Tibial nerve (tissue), 4 donors: ENCODE data around the gene CPNE4. TPM values are rescaled to one million over a fixed set of nuclear protein-coding genes. Genes with fewer than 3 reads are reported as not detected.

Experiments used
- DNase-seq, 2 donors: peaks; one replicate each; pipeline ENCODE4 v3.0.0-alpha.2; 2019; ENCODE audit warnings: low spot score in 2 of 2
- H3K27ac ChIP-seq, 4 donors: fragments of 200-600 bp; sonication (generic) in 3 of 4; one replicate each; pipeline ENCODE4 v1.5.1; 2017 to 2019; ENCODE audit warnings: mild to moderate bottlenecking in 1 of 4
- H3K27me3 ChIP-seq, 2 donors: fragments of 200-600 bp; sonication (generic) in 1 of 2; one replicate each; pipeline versions ENCODE4 v1.5.1 to v1.6.0; 2017 to 2019
- H3K36me3 ChIP-seq, 3 donors: fragments of 200-600 bp; sonication (generic); one replicate each; pipeline ENCODE4 v1.5.1; 2018 to 2019
- H3K4me1 ChIP-seq, 4 donors: fragments of 200-600 bp; sonication (generic) in 3 of 4; one replicate each; pipeline ENCODE4 v1.5.1; 2017 to 2019
- H3K4me3 ChIP-seq, 4 donors: fragments of 200-600 bp; sonication (generic) in 3 of 4; one replicate each; pipeline ENCODE4 v1.5.1; 2017 to 2019; ENCODE audit warnings: mild to moderate bottlenecking in 1 of 4, moderate library complexity in 1 of 4
- H3K9me3 ChIP-seq, 4 donors: fragments of 200-600 bp; sonication (generic) in 3 of 4; one replicate each; pipeline ENCODE4 v1.5.1; 2017 to 2019
- EP300 ChIP-seq, 2 donors: sonication (generic); formaldehyde crosslinking; IDR thresholded peaks; one replicate each; pipeline ENCODE4 v1.6.1; 2017; ENCODE audit warnings: antibody characterized with exemption in 2 of 2, mild to moderate bottlenecking in 1 of 2
- POLR2A ChIP-seq, 2 donors: fragments of 450-650 bp; IDR thresholded peaks; one replicate each; pipeline ENCODE4 v1.6.1; 2017; ENCODE audit warnings: antibody characterized with exemption in 2 of 2, mild to moderate bottlenecking in 2 of 2, moderate library complexity in 2 of 2
- WGBS, 2 donors: methylation state at CpG; one replicate each; pipeline ENCODE4 v1.1.5; 2018; 5-methylcytosine and 5-hydroxymethylcytosine counted together
- total RNA-seq, 4 donors: library from RNA; depleted of rRNA; stranded (reverse); fragments of >200 nt; gene quantifications; one replicate each; pipeline ENCODE4 v1.1.0, GENCODE V29; 2016
- TF ChIP-seq, protein P1 (sequence below), 5 experiments: fragments of 200-600 bp in 3 of 5; fragments of 450-650 bp in 2 of 5; sonication (generic) in 3 of 5; IDR thresholded peaks; one replicate each; pipeline ENCODE4 v1.5.1; 2016 to 2019; ENCODE audit warnings: antibody characterized with exemption in 5 of 5, mild to moderate bottlenecking in 3 of 5, moderate library complexity in 2 of 5

Gene CPNE4
- total RNA-seq, 4 donors from 2014 or later, result 0.20 TPM; not detected in 3

DNA sequence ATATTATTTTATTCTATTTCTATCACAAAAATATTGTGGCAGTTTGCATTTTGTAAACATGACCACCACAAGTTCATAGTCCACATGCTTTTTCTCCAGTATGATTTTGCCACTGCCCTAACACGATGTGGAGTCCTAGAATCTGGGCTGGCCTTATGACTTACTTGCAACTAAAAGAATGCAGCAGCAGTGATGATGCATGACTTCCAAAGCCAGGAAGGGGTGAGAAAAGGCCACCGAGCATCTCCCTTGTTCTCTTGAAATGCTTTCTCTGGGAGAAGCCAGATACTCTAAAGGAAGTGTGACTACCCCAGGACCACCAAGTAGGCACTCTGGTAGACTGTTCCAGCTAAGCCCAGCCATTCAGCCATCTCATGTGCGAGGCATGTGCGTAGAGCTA lies 340.4 kb downstream of the CPNE4 start:
- WGBS, 2 donors, result 66 to 79% methylated on average over 4 of the region's 4 CpGs
- Histone ChIP-seq H3K4me3 (no peak overlapping the region), H3K27me3 (no peaks in the 10 kb centered on the region), H3K27ac (no peak overlapping the region), H3K9me3 (no peaks in the 10 kb centered on the region), H3K4me1 (no peaks in the 10 kb centered on the region), H3K36me3 (no peaks in the 10 kb centered on the region)
- TF ChIP-seq POLR2A (IDR thresholded peaks at IDR 0.05) (no peak), EP300 (IDR thresholded peaks at IDR 0.05) (no peak)
- TF ChIP-seq, protein P1, sequence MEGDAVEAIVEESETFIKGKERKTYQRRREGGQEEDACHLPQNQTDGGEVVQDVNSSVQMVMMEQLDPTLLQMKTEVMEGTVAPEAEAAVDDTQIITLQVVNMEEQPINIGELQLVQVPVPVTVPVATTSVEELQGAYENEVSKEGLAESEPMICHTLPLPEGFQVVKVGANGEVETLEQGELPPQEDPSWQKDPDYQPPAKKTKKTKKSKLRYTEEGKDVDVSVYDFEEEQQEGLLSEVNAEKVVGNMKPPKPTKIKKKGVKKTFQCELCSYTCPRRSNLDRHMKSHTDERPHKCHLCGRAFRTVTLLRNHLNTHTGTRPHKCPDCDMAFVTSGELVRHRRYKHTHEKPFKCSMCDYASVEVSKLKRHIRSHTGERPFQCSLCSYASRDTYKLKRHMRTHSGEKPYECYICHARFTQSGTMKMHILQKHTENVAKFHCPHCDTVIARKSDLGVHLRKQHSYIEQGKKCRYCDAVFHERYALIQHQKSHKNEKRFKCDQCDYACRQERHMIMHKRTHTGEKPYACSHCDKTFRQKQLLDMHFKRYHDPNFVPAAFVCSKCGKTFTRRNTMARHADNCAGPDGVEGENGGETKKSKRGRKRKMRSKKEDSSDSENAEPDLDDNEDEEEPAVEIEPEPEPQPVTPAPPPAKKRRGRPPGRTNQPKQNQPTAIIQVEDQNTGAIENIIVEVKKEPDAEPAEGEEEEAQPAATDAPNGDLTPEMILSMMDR (IDR thresholded peaks at IDR 0.05), result no peak
- DNase-seq, result no peak

DNA sequence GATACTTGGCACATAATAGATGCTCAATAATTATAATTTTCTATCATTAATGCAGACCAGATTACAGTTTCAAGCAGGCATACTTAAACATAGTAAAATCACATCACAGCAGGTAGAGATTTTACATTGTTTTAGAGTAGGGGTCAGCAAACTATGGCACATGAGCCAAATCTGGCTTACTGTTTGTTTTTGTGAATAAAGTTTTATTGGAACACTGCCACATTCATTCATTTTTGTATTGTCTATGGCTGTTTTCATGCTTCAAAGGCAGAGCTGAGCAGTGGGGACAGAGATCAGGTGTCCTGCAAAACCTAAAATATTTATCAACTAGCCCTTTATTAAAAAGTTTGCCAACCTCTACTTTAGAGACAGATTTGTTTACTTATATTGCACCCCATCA lies 342.5 kb downstream of the CPNE4 start:
- Histone ChIP-seq H3K36me3 (no peaks in the 10 kb centered on the region), H3K4me1 (no peaks in the 10 kb centered on the region), H3K9me3 (no peaks in the 10 kb centered on the region), H3K27ac (no peak overlapping the region), H3K27me3 (no peaks in the 10 kb centered on the region), H3K4me3 (no peak overlapping the region)
- TF ChIP-seq EP300 (IDR thresholded peaks at IDR 0.05) (no peak), POLR2A (IDR thresholded peaks at IDR 0.05) (no peak)
- TF ChIP-seq, protein P1 (IDR thresholded peaks at IDR 0.05), result no peak
- DNase-seq, result no peak

- Histone ChIP-seq H3K4me1 (no peaks in the 10 kb centered on the region), H3K27me3 (no peaks in the 10 kb centered on the region), H3K9me3 (no peaks in the 10 kb centered on the region), H3K36me3 (no peaks in the 10 kb centered on the region), H3K27ac (no peak overlapping the region), H3K4me3 (no peak overlapping the region)
- DNase-seq, result no peak
- TF ChIP-seq POLR2A (IDR thresholded peaks at IDR 0.05) (no peak), EP300 (IDR thresholded peaks at IDR 0.05) (no peak)
- TF ChIP-seq, protein P1 (IDR thresholded peaks at IDR 0.05), result no peak
- 81 to 87% methylated on average over 6 of the region's 6 CpGs for WGBS, 2 donors
Measured at GRCh38 chr3:131690800-131691199, 344.0 kb downstream of the CPNE4 start.

GRCh38 chr3:131688370-131688769 lies 346.4 kb downstream of the CPNE4 start:
- H3K27ac ChIP-seq, result no peak overlapping the region
- H3K4me3 ChIP-seq, result no peak overlapping the region
- H3K36me3 ChIP-seq, result no peaks in the 10 kb centered on the region
- no peak for DNase-seq
- H3K4me1 ChIP-seq, result no peaks in the 10 kb centered on the region
- no peaks in the 10 kb centered on the region for H3K27me3 ChIP-seq
- 49 to 66% methylated on average over 3 of the region's 3 CpGs for WGBS, 2 donors
- H3K9me3 ChIP-seq, result no peaks in the 10 kb centered on the region
- TF ChIP-seq EP300 (IDR thresholded peaks at IDR 0.05) (no peak), POLR2A (IDR thresholded peaks at IDR 0.05) (no peak)
- TF ChIP-seq, protein P1 (IDR thresholded peaks at IDR 0.05), result no peak

GRCh38 chr3:131669600-131669999 lies 365.2 kb downstream of the CPNE4 start:
- no peaks in the 10 kb centered on the region for H3K27me3 ChIP-seq
- TF ChIP-seq, protein P1 (IDR thresholded peaks at IDR 0.05), result no peak
- no peak for TF ChIP-seq POLR2A (IDR thresholded peaks at IDR 0.05)
- no peak for TF ChIP-seq EP300 (IDR thresholded peaks at IDR 0.05)

More at GRCh38 chr3:131669600-131669999, 365.2 kb downstream of the CPNE4 start:
- Histone ChIP-seq H3K9me3 (no peaks in the 10 kb centered on the region), H3K36me3 (no peaks in the 10 kb centered on the region), H3K4me1 (no peaks in the 10 kb centered on the region), H3K27ac (no peak overlapping the region), H3K4me3 (no peak overlapping the region)
- WGBS, 2 donors, result 54 to 59% methylated on average over 4 of the region's 4 CpGs
- DNase-seq, result no peak
